Keratinocyte (primary cell): ENCODE results near the gene RIC8A.

Experiments
- EZH2 ChIP-seq: IDR thresholded peaks from one replicate; pipeline ENCODE4 v1.6.1; 2012; ENCODE audit warnings: inconsistent platforms, mild to moderate bottlenecking, low read length, moderate library complexity
- TF ChIP-seq, protein P1 (sequence below), 3 experiments: IDR thresholded peaks in 1 of 3; conservative IDR thresholded peaks in 1 of 3; optimal IDR thresholded peaks in 1 of 3; 2 replicates in 2 of 3; 3 replicates in 1 of 3; pipeline versions ENCODE3 to v1.5.1; 2011; ENCODE audit warnings: low read length in 3 of 3, mild to moderate bottlenecking in 3 of 3, moderate library complexity in 2 of 3, control low read depth in 1 of 3, inconsistent platforms in 1 of 3; ENCODE audit not compliant: insufficient read depth in 2 of 3; ENCODE audit errors: extremely low read depth in 1 of 3

DNA sequence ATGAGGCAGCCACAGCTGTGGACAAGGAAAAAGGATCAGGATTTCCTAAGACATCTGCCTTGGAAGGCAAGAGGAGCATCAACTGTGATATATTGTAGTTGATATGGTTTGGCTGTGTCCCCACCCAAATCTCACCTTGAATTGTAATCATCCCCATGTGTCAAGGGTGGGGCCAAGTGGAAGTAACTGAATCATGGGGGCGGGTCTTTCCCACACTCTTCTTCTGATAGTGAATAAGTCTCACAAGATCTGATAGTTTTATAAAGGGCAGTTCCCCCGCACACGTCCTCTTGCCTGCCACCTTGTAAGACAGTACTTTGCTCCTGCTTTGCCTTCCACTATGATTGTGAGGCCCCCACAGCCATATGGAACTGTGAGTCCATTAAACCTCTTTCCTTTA is 10.2 kb downstream of the RIC8A start:
- TF ChIP-seq, protein P1, sequence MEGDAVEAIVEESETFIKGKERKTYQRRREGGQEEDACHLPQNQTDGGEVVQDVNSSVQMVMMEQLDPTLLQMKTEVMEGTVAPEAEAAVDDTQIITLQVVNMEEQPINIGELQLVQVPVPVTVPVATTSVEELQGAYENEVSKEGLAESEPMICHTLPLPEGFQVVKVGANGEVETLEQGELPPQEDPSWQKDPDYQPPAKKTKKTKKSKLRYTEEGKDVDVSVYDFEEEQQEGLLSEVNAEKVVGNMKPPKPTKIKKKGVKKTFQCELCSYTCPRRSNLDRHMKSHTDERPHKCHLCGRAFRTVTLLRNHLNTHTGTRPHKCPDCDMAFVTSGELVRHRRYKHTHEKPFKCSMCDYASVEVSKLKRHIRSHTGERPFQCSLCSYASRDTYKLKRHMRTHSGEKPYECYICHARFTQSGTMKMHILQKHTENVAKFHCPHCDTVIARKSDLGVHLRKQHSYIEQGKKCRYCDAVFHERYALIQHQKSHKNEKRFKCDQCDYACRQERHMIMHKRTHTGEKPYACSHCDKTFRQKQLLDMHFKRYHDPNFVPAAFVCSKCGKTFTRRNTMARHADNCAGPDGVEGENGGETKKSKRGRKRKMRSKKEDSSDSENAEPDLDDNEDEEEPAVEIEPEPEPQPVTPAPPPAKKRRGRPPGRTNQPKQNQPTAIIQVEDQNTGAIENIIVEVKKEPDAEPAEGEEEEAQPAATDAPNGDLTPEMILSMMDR (optimal IDR thresholded peaks at IDR 0.05 in 1 of 3, IDR thresholded peaks at IDR 0.05 in 1 of 3, conservative IDR thresholded peaks at IDR 0.05 in 1 of 3; ENCODE audit: extremely low read depth in 1 of 3, insufficient read depth in 2 of 3, low read length in 3 of 3), result no peak
- no peak for TF ChIP-seq EZH2
